Endothelial cell of umbilical vein (primary cell): ENCODE measurements around the gene SLAMF8. TPM values are rescaled to one million over a fixed set of nuclear protein-coding genes. Genes with fewer than 3 reads are reported as not detected.

Experiments
- BruUV-seq: library from RNA; stranded (reverse); fragments of 400-500 nt; replicated peaks from 2 replicates; lab custom pipeline; 2021; lab: Mats Ljungman, UMichigan
- CTCF ChIA-PET: fragments of 300-600, 350-600 bp; sonication (Branson Sonifier 250); formaldehyde crosslinking; loops from one replicate; lab custom pipeline; 2021; ENCODE audit warnings: antibody characterized with exemption, inconsistent platforms; lab: Charles Lee
- POLR2A ChIA-PET: fragments of 300-600, 350-600 bp; sonication (Branson Sonifier 250); formaldehyde crosslinking; loops from one replicate; lab custom pipeline; 2021; ENCODE audit warnings: antibody characterized with exemption, inconsistent platforms; lab: Charles Lee
- DNase-seq: peaks from one replicate; pipeline ENCODE4 v3.0.0-alpha.2; 2011; ENCODE audit warnings: low read depth, low spot score
- FAIRE-seq: peaks from 2 replicates; lab custom pipeline; 2011; peaks lifted over from hg19 to GRCh38; lab: Jason Lieb, UNC
- H2AFZ ChIP-seq: 2 replicates; pipeline ENCODE4 v1.6.0; 2012; ENCODE audit warnings: low read depth, low read length, control low read depth, inconsistent platforms
- H3K27ac ChIP-seq: 2 replicates; pipeline ENCODE4 v1.5.1; 2011; ENCODE audit warnings: low read depth, mild to moderate bottlenecking, control low read depth, low read length, moderate library complexity; ENCODE audit not compliant: insufficient read depth
- H3K27me3 ChIP-seq, 2 experiments: 2 replicates each; pipeline versions ENCODE4 v1.6.0 to v1.6.1; 2011; ENCODE audit warnings: low read length in 2 of 2, mixed read lengths in 1 of 2; ENCODE audit not compliant: control insufficient read depth in 2 of 2, insufficient read depth in 2 of 2
- H3K36me3 ChIP-seq, 2 experiments: 2 replicates in 1 of 2; 3 replicates in 1 of 2; pipeline ENCODE4 v1.5.1; 2011; ENCODE audit warnings: low read length in 2 of 2, mild to moderate bottlenecking in 1 of 2, moderate library complexity in 1 of 2; ENCODE audit not compliant: control insufficient read depth in 2 of 2, insufficient read depth in 2 of 2; ENCODE audit errors: extremely low read depth in 1 of 2
- H3K4me1 ChIP-seq: 3 replicates; pipeline ENCODE4 v1.5.1; 2011; ENCODE audit warnings: mild to moderate bottlenecking, low read length; ENCODE audit not compliant: control insufficient read depth, insufficient read depth; ENCODE audit errors: extremely low read depth
- H3K4me2 ChIP-seq: 2 replicates; pipeline ENCODE4 v1.6.1; 2011; ENCODE audit warnings: low read length, control low read depth, mixed read lengths; ENCODE audit not compliant: insufficient read depth
- H3K4me3 ChIP-seq, 3 experiments: fragments of 200-600 bp in 1 of 3; sonication (generic), shearing (Covaris generic) in 1 of 3; replicated peaks in 1 of 3; 2 replicates each; pipeline ENCODE4 v1.5.1; 2011 to 2016; ENCODE audit warnings: control low read depth in 3 of 3, low read length in 3 of 3, mild to moderate bottlenecking in 2 of 3, inconsistent platforms in 1 of 3, low read depth in 1 of 3, moderate library complexity in 1 of 3; ENCODE audit not compliant: insufficient read depth in 1 of 3
- H3K79me2 ChIP-seq: 2 replicates; pipeline ENCODE4 v1.6.0; 2012; ENCODE audit warnings: low read length, inconsistent platforms; ENCODE audit not compliant: control insufficient read depth, insufficient read depth
- H3K9ac ChIP-seq: replicated peaks from 2 replicates; pipeline ENCODE3; 2011; ENCODE audit warnings: low read length, control low read depth; ENCODE audit not compliant: insufficient read depth; ENCODE audit errors: extremely low read depth
- H3K9me1 ChIP-seq: replicated peaks from 3 replicates; pipeline ENCODE4 v1.6.0; 2011; ENCODE audit warnings: mild to moderate bottlenecking, low read length; ENCODE audit not compliant: control insufficient read depth, insufficient read depth; ENCODE audit errors: extremely low read depth
- H3K9me3 ChIP-seq: replicated peaks from 2 replicates; pipeline ENCODE4 v1.5.1; 2012; ENCODE audit warnings: low read length, inconsistent platforms; ENCODE audit not compliant: control insufficient read depth, insufficient read depth
- H4K20me1 ChIP-seq: replicated peaks from 2 replicates; pipeline ENCODE3; 2011; ENCODE audit warnings: mild to moderate bottlenecking, low read length; ENCODE audit not compliant: control insufficient read depth, insufficient read depth; ENCODE audit errors: extremely low read depth
- EZH2 ChIP-seq: IDR thresholded peaks from 2 replicates; pipeline ENCODE4 v1.6.1; 2012; ENCODE audit warnings: borderline replicate concordance, low read depth, mild to moderate bottlenecking, moderate library complexity, low read length, inconsistent platforms; ENCODE audit not compliant: severe bottlenecking
- FOS ChIP-seq: IDR thresholded peaks from 2 replicates; pipeline ENCODE4 v1.6.1; 2011; ENCODE audit warnings: mild to moderate bottlenecking, low read length, moderate library complexity, borderline replicate concordance; ENCODE audit not compliant: insufficient read depth
- GATA2 ChIP-seq: IDR thresholded peaks from 2 replicates; pipeline ENCODE4 v1.7.0; 2011; ENCODE audit warnings: low read depth, mild to moderate bottlenecking, moderate library complexity, mixed read lengths, low read length; ENCODE audit not compliant: insufficient read length, insufficient read depth
- JUN ChIP-seq: IDR thresholded peaks from 2 replicates; pipeline ENCODE4 v1.6.1; 2011; ENCODE audit warnings: borderline replicate concordance, low read depth; ENCODE audit not compliant: insufficient read length, insufficient read depth
- MYC ChIP-seq: IDR thresholded peaks from one replicate; pipeline ENCODE4 v1.6.1; 2011; ENCODE audit warnings: mild to moderate bottlenecking, low read depth, low read length
- POLR2A ChIP-seq: IDR thresholded peaks from 2 replicates; pipeline ENCODE4 v1.6.1; 2012; ENCODE audit warnings: low read depth, mild to moderate bottlenecking, control low read depth, low read length
- POLR2AphosphoS5 ChIP-seq: IDR thresholded peaks from 2 replicates; pipeline ENCODE4 v1.6.1; 2012; ENCODE audit warnings: low read depth, mild to moderate bottlenecking, control low read depth, low read length, moderate library complexity; ENCODE audit not compliant: insufficient read depth
- dilution Hi-C: fragments of 300-500 bp; cut with MboI; formaldehyde crosslinking; loops from one replicate; pipeline ENCODE4 v1.15.0; 2019; ENCODE audit warnings: low sequenced_read_pairs; ENCODE audit not compliant: extremely low pct_ligation_motif_present
- intact Hi-C: fragments of 100-400 bp; cut with micrococcal nuclease; formaldehyde crosslinking; loops from one replicate; pipeline ENCODE4 v1.10.0; 2022
- polyA plus RNA-seq, 4 experiments: library from polyadenylated mRNA; depleted of rRNA in 3 of 4; stranded (reverse) in 3 of 4; unstranded in 1 of 4; fragments of >200 nt; gene quantifications; 2 replicates each; pipeline versions ENCODE4 v1.2.1 to v1.2.3, GENCODE V29; 2011 to 2012; ENCODE audit warnings: missing spikeins in 1 of 4
- total RNA-seq: library from RNA; stranded (reverse); gene quantifications from 2 replicates; pipeline ENCODE4 v1.2.3, GENCODE V29; 2021
- TF ChIP-seq, protein P1 (sequence below), 2 donors: IDR thresholded peaks; 1 replicate in 1 of 2; 2 replicates in 1 of 2; pipeline ENCODE4 v1.5.1; 2011; ENCODE audit warnings: low read length in 2 of 2, mild to moderate bottlenecking in 2 of 2, moderate library complexity in 2 of 2, control low read depth in 1 of 2, inconsistent platforms in 1 of 2, low read depth in 1 of 2; ENCODE audit not compliant: insufficient read depth in 1 of 2; ENCODE audit errors: extremely low read depth in 1 of 2
- TF ChIP-seq, protein P2 (sequence below): IDR thresholded peaks from 2 replicates; pipeline ENCODE4 v1.6.1; 2011; ENCODE audit not compliant: insufficient read depth, insufficient read length

SLAMF8 gene
- total and polyA plus RNA-seq, 2 donors (not counting 3 experiments of a cell fraction or from before 2014, with no cell fraction given) = not detected

DNA sequence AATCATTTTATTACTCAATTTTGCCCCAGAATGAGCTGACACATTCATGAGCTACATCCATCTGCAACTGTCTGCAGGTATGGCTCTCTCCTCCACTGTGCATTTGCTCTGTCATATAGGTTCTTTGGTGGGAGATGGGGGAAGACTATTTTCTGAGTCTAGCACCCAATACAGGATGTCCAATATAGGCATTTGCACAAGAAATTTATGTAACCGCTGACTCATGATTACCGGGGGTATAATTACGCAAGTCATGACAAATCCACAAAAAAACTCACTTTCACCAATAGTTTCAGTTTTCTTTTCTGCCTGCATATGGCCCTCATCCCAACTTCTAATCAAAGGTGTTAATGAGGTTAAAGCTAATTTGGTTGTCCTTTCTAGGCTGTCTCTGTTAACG, 53.3 kb downstream of the SLAMF8 start:
- Histone ChIP-seq H3K9me3 (no peaks in the 10 kb centered on the region), H3K4me2 (no peak overlapping the region), H3K4me3 (no peak overlapping the region), H2AFZ (no peak overlapping the region), H3K9me1 (no peaks in the 10 kb centered on the region), H4K20me1 (no peaks in the 10 kb centered on the region), H3K4me1 (peaks cover 16% of the 10 kb centered on the region), H3K79me2 (no peaks in the 10 kb centered on the region), H3K9ac (no peak overlapping the region), H3K27me3 (no peaks in the 10 kb centered on the region), H3K36me3 (no peaks in the 10 kb centered on the region), H3K27ac (no peak overlapping the region)
- intact Hi-C loops = no loop called here
- no peak for FAIRE-seq
- TF ChIP-seq POLR2AphosphoS5 = no peak
- no TSS peak for BruUV-seq
- ChIA-PET POLR2A (no interaction called here), CTCF (interaction anchor here (0.6 to 5.0 kb wide), 6 partner anchors 10 to 682 kb away, joined by 3 to 36 read pairs (median 4); partner anchors contain the start of gene VSIG8)
- no peak for DNase-seq
- dilution Hi-C loops = no loop called here

DNA sequence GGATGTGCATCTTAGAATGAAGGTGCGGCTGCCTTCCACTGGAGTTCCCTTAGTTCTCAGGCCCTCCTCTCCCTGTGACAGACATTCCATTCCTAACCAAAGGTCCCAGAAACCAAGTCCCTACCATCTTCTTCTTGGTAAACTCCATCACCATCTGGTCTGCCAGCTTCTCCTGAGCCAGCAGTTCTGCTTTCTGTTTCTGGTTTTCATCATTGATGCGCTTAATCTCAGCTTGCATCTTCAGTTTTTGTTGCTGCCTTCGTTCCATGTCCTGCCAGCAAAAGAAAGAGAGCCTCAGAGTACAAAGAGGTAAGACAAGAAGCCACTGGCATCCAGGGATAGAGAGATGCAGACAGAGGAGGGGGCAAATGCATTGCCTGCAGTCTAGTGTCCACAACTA, 53.8 kb downstream of the SLAMF8 start:
- intact Hi-C loops (no loop called here), dilution Hi-C loops (no loop called here)
- Histone ChIP-seq H3K9ac (no peak overlapping the region), H3K27ac (no peak overlapping the region), H3K9me3 (no peaks in the 10 kb centered on the region), H3K4me3 (no peak overlapping the region), H3K27me3 (no peaks in the 10 kb centered on the region), H3K4me1 (peaks cover 16% of the 10 kb centered on the region), H2AFZ (no peak overlapping the region), H3K4me2 (no peak overlapping the region), H3K9me1 (no peaks in the 10 kb centered on the region), H3K36me3 (no peaks in the 10 kb centered on the region), H3K79me2 (no peaks in the 10 kb centered on the region), H4K20me1 (no peaks in the 10 kb centered on the region)
- ChIA-PET CTCF (interaction anchor here (0.6 to 5.0 kb wide), 7 partner anchors 10 to 682 kb away, joined by 3 to 36 read pairs (median 4); partner anchors contain the start of gene VSIG8), POLR2A (no interaction called here)
- TF ChIP-seq MYC = no peak
- TF ChIP-seq, protein P1, sequence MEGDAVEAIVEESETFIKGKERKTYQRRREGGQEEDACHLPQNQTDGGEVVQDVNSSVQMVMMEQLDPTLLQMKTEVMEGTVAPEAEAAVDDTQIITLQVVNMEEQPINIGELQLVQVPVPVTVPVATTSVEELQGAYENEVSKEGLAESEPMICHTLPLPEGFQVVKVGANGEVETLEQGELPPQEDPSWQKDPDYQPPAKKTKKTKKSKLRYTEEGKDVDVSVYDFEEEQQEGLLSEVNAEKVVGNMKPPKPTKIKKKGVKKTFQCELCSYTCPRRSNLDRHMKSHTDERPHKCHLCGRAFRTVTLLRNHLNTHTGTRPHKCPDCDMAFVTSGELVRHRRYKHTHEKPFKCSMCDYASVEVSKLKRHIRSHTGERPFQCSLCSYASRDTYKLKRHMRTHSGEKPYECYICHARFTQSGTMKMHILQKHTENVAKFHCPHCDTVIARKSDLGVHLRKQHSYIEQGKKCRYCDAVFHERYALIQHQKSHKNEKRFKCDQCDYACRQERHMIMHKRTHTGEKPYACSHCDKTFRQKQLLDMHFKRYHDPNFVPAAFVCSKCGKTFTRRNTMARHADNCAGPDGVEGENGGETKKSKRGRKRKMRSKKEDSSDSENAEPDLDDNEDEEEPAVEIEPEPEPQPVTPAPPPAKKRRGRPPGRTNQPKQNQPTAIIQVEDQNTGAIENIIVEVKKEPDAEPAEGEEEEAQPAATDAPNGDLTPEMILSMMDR (IDR thresholded peaks at IDR 0.05; ENCODE audit: extremely low read depth in 1 of 2, insufficient read depth in 1 of 2, low read depth in 1 of 2, low read length in 2 of 2) = no peak
- TF ChIP-seq EZH2 = no peak
- no peak for TF ChIP-seq JUN
- TF ChIP-seq GATA2 = no peak
- no peak for TF ChIP-seq POLR2AphosphoS5
- TF ChIP-seq, protein P2, sequence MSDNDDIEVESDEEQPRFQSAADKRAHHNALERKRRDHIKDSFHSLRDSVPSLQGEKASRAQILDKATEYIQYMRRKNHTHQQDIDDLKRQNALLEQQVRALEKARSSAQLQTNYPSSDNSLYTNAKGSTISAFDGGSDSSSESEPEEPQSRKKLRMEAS = no peak
- TF ChIP-seq FOS = no peak
- TF ChIP-seq POLR2A = no peak
- FAIRE-seq (no peak), DNase-seq (no peak)
- no TSS peak for BruUV-seq
